HG03045 (cell line): ENCODE data around the gene ZNF793.

Experiments
- ATAC-seq: cut with Tn5 transposase; IDR thresholded peaks from one replicate; pipeline ENCODE4 v1.9.1; 2021; ENCODE audit warnings: mild to moderate bottlenecking, moderate library complexity; ENCODE audit not compliant: unreplicated experiment

ZNF793 gene

DNA sequence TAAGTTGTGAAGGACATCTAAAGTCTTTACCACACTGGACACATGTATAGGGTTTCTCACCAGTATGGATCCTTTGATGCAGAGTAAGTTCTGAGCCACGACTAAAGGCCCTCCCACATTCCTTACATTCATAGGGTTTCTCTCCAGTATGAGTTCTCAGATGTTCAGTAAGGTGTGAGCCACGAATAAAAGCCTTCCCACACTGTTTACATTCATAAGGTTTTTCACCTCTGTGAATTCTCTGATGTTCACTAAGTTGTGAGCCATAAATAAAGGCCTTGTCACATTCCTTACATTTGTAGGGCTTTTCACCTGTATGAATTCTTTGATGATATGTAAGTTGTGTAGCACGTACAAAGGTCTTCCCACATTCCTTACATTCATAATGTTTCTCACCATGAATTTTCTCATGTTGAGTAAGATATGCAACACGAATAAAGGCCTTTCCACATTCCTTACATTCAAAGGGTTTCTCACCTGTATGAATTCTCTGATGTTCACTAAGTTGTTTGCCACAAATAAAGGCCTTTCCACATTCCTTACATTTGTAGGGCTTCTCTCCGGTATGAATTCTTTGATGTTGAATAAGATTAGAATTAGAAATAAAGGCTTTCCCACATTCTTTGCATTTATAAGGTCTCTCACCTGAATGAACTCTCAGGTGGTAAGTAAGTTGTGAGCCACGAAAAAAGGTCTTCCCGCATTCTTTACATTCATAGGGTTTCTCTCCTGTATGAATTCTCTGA lies 58.1 kb downstream of the ZNF793 start:
- ATAC-seq = no peak

DNA sequence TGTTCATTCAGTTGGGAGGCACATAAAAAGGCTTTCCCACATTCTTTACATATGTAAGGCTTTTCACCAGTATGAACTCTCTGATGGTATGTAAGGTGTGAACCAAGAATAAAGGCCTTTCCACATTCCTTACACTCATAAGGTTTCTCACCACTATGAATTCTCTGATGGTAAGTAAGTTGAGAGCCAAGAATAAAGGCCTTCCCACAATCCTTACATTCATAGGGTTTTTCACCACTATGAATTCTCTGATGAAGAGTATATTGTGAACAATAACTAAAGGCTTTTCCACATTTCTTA lies 58.6 kb downstream of the ZNF793 start:
- ATAC-seq = no peak

DNA sequence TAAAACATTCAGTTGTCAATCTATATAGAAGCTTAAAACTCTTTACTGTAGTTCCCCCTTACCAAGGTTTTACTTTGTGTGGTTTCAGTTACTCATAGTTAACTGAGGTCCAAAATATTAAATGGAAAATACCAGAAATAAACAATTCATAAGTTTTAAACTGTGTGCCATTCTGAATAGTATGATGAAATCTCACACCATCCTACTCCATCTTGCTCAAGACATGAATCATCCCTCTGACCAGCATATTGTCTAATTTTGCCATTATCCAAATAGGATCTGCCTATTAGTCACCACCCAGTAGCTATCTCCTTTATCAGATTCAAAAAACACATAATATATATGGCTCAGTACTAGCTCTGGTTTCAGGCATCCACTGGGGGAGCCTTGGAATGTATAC lies 65.5 kb downstream of the ZNF793 start:
- ATAC-seq = no peak

DNA sequence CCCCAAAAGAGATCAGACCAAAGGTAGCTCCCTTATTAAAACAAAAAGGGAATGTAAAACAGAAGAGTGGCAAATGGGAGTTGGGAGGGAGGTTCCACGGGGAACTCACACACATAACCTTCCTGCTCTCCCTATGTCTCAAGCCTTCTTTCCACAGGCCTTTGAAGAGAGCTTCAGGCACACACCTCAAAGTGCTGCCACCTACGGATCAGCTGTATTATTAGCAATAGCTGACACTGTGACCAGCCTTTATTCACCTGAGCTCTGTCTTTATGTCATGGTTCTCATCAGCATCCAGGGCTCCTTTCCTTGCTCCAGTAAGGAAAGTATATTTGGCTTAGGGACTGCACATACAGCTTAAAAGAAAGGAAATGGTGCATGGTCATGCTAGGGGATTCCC lies 76.6 kb downstream of the ZNF793 start:
- ATAC-seq = no peak
